SK-N-SH (cell line): Measurements from ENCODE around the gene PCNX1. TPM values are rescaled to one million over a fixed set of nuclear protein-coding genes. Genes with fewer than 3 reads are reported as not detected.

Experiments
- CTCF ChIA-PET: fragments of 300-600, 350-600 bp; formaldehyde crosslinking; extraction: SDS; loops from one replicate; lab custom pipeline; 2021; lab: Yijun Ruan, JAX
- POLR2A ChIA-PET: fragments of 350-600 bp; sonication (Branson Sonifier 250); formaldehyde crosslinking; extraction: SDS; loops from one replicate; lab custom pipeline; 2020; ENCODE audit warnings: antibody characterized with exemption, inconsistent platforms; lab: Yijun Ruan, JAX
- DNase-seq: peaks from one replicate; pipeline ENCODE4 v3.0.0; 2012
- H2AFZ ChIP-seq: fragments of 200-600 bp; sonication (generic); 2 replicates; pipeline ENCODE4 v1.8.1; 2016; ENCODE audit warnings: antibody characterized with exemption, mild to moderate bottlenecking, low read depth
- H3F3A ChIP-seq: fragments of 200-600 bp; sonication (generic); replicated peaks from 2 replicates; pipeline ENCODE3; 2016; ENCODE audit warnings: antibody characterized with exemption, mild to moderate bottlenecking; ENCODE audit not compliant: insufficient read depth
- H3K27ac ChIP-seq, 2 experiments: fragments of 200-500 bp in 1 of 2; fragments of 200-600 bp in 1 of 2; sonication (Bioruptor generic) in 1 of 2; sonication (generic), shearing (Covaris generic) in 1 of 2; 2 replicates each; pipeline versions ENCODE4 v1.5.1 to v1.6.1; 2014 to 2016; ENCODE audit warnings: low read depth in 2 of 2, inconsistent platforms in 1 of 2, low read length in 1 of 2, mild to moderate bottlenecking in 1 of 2, mixed read lengths in 1 of 2
- H3K27me3 ChIP-seq: fragments of 200-600 bp; sonication (generic), shearing (Covaris generic); 2 replicates; pipeline ENCODE4 v1.6.1; 2016; ENCODE audit warnings: mixed run types; ENCODE audit not compliant: insufficient read depth
- H3K36me3 ChIP-seq, 2 experiments: fragments of 200-500 bp in 1 of 2; fragments of 200-600 bp in 1 of 2; sonication (Bioruptor generic) in 1 of 2; sonication (generic) in 1 of 2; replicated peaks in 1 of 2; 2 replicates each; pipeline versions ENCODE3 to v1.5.1; 2014 to 2016; ENCODE audit warnings: low read length in 1 of 2, mild to moderate bottlenecking in 1 of 2; ENCODE audit not compliant: insufficient read depth in 2 of 2, control insufficient read depth in 1 of 2
- H3K4me1 ChIP-seq, 2 experiments: fragments of 200-500 bp in 1 of 2; fragments of 200-600 bp in 1 of 2; sonication (Bioruptor generic) in 1 of 2; sonication (generic), shearing (Covaris generic) in 1 of 2; 2 replicates each; pipeline versions ENCODE4 v1.5.1 to v1.6.1; 2014 to 2016; ENCODE audit warnings: low read depth in 1 of 2, low read length in 1 of 2, mixed run types in 1 of 2; ENCODE audit not compliant: insufficient read depth in 2 of 2, control insufficient read depth in 1 of 2
- H3K4me2 ChIP-seq: fragments of 200-600 bp; sonication (generic), shearing (Covaris generic); 2 replicates; pipeline ENCODE4 v1.6.1; 2017; ENCODE audit warnings: mixed run types
- H3K4me3 ChIP-seq, 2 experiments: fragments of 200-500 bp in 1 of 2; fragments of 200-600 bp in 1 of 2; sonication (Bioruptor generic) in 1 of 2; sonication (generic), shearing (Covaris generic) in 1 of 2; 2 replicates each; pipeline versions ENCODE4 v1.5.1 to v1.8.1; 2014 to 2016; ENCODE audit warnings: low read depth in 2 of 2, inconsistent platforms in 1 of 2, low read length in 1 of 2, mild to moderate bottlenecking in 1 of 2, mixed read lengths in 1 of 2, moderate library complexity in 1 of 2
- H3K79me2 ChIP-seq: fragments of 200-600 bp; sonication (generic); 2 replicates; pipeline ENCODE4 v1.8.1; 2017; ENCODE audit warnings: mild to moderate bottlenecking; ENCODE audit not compliant: insufficient read depth
- H3K9ac ChIP-seq: fragments of 200-600 bp; sonication (generic); 2 replicates; pipeline ENCODE4 v1.6.1; 2017; ENCODE audit warnings: mixed run types
- H3K9me2 ChIP-seq: fragments of 200-600 bp; sonication (generic); 2 replicates; pipeline ENCODE4 v1.6.1; 2017; ENCODE audit warnings: mixed run types
- H3K9me3 ChIP-seq: fragments of 200-600 bp; sonication (generic); 2 replicates; pipeline ENCODE4 v1.6.1; 2017; ENCODE audit warnings: mixed run types, mild to moderate bottlenecking, moderate library complexity
- H4K20me1 ChIP-seq: fragments of 200-600 bp; sonication (generic); 2 replicates; pipeline ENCODE4 v1.6.1; 2017; ENCODE audit warnings: mild to moderate bottlenecking, mixed run types; ENCODE audit not compliant: insufficient read depth
- CHD2 ChIP-seq: fragments of 150-350 bp; IDR thresholded peaks from 2 replicates; pipeline ENCODE4 v1.6.1; 2018; ENCODE audit warnings: low read length; ENCODE audit not compliant: partially characterized antibody
- CTCF ChIP-seq: fragments of 200-600 bp; sonication (generic); IDR thresholded peaks from 2 replicates; pipeline ENCODE4 v1.6.1; 2017; ENCODE audit warnings: antibody characterized with exemption, mild to moderate bottlenecking, moderate library complexity
- ELF1 ChIP-seq: IDR thresholded peaks from 2 replicates; pipeline ENCODE4 v1.4.0; 2012
- EP300 ChIP-seq, 2 experiments: IDR thresholded peaks; 2 replicates each; pipeline versions ENCODE4 v1.4.0 to v1.6.1; 2012; ENCODE audit warnings: borderline replicate concordance in 1 of 2, low read depth in 1 of 2, low read length in 1 of 2
- FOSL2 ChIP-seq: IDR thresholded peaks from 2 replicates; pipeline ENCODE4 v1.4.0; 2012; ENCODE audit warnings: low read depth, mild to moderate bottlenecking, moderate library complexity, borderline replicate concordance
- FOXJ3 ChIP-seq: sonication (generic); formaldehyde crosslinking; IDR thresholded peaks from 2 replicates; pipeline ENCODE4 v1.5.1; 2020; ENCODE audit warnings: mild to moderate bottlenecking, missing genetic modification reagents
- IRF3 ChIP-seq: fragments of 150-350 bp; IDR thresholded peaks from 2 replicates; pipeline ENCODE4 v1.6.1; 2016; ENCODE audit warnings: mild to moderate bottlenecking, low read depth, low read length
- MEF2A ChIP-seq: IDR thresholded peaks from 2 replicates; pipeline ENCODE4 v1.4.0; 2012; ENCODE audit warnings: low read depth, borderline replicate concordance
- MXI1 ChIP-seq: IDR thresholded peaks from 2 replicates; pipeline ENCODE4 v1.6.1; 2012; ENCODE audit warnings: mild to moderate bottlenecking, low read depth, low read length, improper control_type of control experiment
- NFIC ChIP-seq: IDR thresholded peaks from 2 replicates; pipeline ENCODE4 v1.4.0; 2012; ENCODE audit warnings: borderline replicate concordance
- NRF1 ChIP-seq: IDR thresholded peaks from 2 replicates; pipeline ENCODE4 v1.6.1; 2012; ENCODE audit warnings: low read depth, mild to moderate bottlenecking, low read length
- PBX3 ChIP-seq: IDR thresholded peaks from 2 replicates; pipeline ENCODE4; 2012
- POLR2AphosphoS5 ChIP-seq: IDR thresholded peaks from 2 replicates; pipeline ENCODE4 v1.6.1; 2012; ENCODE audit warnings: low read depth, low read length
- RFX5 ChIP-seq: IDR thresholded peaks from 2 replicates; pipeline ENCODE4 v1.6.1; 2012; ENCODE audit warnings: mild to moderate bottlenecking, improper control_type of control experiment, low read length
- TAF1 ChIP-seq: IDR thresholded peaks from 2 replicates; pipeline ENCODE4 v1.6.1; 2012; ENCODE audit warnings: low read depth, mild to moderate bottlenecking, low read length, moderate library complexity, borderline replicate concordance
- TCF12 ChIP-seq: IDR thresholded peaks from 2 replicates; pipeline ENCODE4 v1.4.0; 2012
- USF1 ChIP-seq: IDR thresholded peaks from 2 replicates; pipeline ENCODE4 v1.4.0; 2012; ENCODE audit warnings: low read depth, borderline replicate concordance
- USF2 ChIP-seq: fragments of 150-350 bp; IDR thresholded peaks from 2 replicates; pipeline ENCODE4 v1.6.1; 2017; ENCODE audit warnings: antibody characterized with exemption, low read length, low read depth, borderline replicate concordance
- YY1 ChIP-seq: IDR thresholded peaks from 2 replicates; pipeline ENCODE4 v1.4.0; 2012; ENCODE audit warnings: low read depth, mild to moderate bottlenecking
- ZBTB33 ChIP-seq: IDR thresholded peaks from 2 replicates; pipeline ENCODE4 v1.4.0; 2012; ENCODE audit warnings: low read depth, borderline replicate concordance
- WGBS: methylation state at CpG from one replicate; pipeline ENCODE4 v1.1.6; 2017; ENCODE audit warnings: low lambda C conversion rate; 5-methylcytosine and 5-hydroxymethylcytosine counted together
- polyA plus RNA-seq, 3 experiments: library from polyadenylated mRNA; depleted of rRNA; stranded (reverse); fragments of >200 nt; gene quantifications; 2 replicates each; pipeline ENCODE4 v1.2.3, GENCODE V29; 2012

PCNX1 gene
- polyA plus RNA-seq, 1 of the 3 experiments (the other 2 are of a cell fraction): 9.4 TPM

GRCh38 chr14:71135496-71135895 is 228.2 kb downstream of the PCNX1 start:
- Histone ChIP-seq H3K36me3 (no peaks in the 10 kb centered on the region), H3K9me3 (no peaks in the 10 kb centered on the region), H3K4me1 (peaks cover 4 to 8% of the 10 kb centered on the region in 2 experiments; a peak in 2 of 4 replicates), H3K79me2 (no peaks in the 10 kb centered on the region), H3K9me2 (no peaks in the 10 kb centered on the region), H3K4me3 (no peak overlapping the region), H2AFZ (no peak overlapping the region), H3K9ac (no peak overlapping the region), H3F3A (peaks cover 6% of the 10 kb centered on the region), H3K4me2 (no peak overlapping the region), H3K27me3 (no peaks in the 10 kb centered on the region), H3K27ac (no peak overlapping the region), H4K20me1 (no peaks in the 10 kb centered on the region)
- ChIA-PET POLR2A (no interaction called here), CTCF (interaction anchor here (1.2 to 15.9 kb wide), 5 partner anchors 31 to 720 kb away, joined by 3 to 198 read pairs (median 4); no protein-coding TSS in a partner anchor)
- TF ChIP-seq EP300 (IDR thresholded peaks at IDR 0.05; ENCODE audit: borderline replicate concordance in 1 of 2, low read depth in 1 of 2, low read length in 1 of 2) (no peak), POLR2AphosphoS5 (no peak), TCF12 (no peak), FOXJ3 (CRISPR knock-in tag) (no peak), MEF2A (no peak), FOSL2 (no peak), ELF1 (no peak), TAF1 (no peak)
- 91% methylated on average over 2 of the region's 2 CpGs for WGBS
- DNase-seq: no peak

GRCh38 chr14:71135911-71136310 is 228.7 kb downstream of the PCNX1 start:
- Histone ChIP-seq H3K9ac (no peak overlapping the region), H2AFZ (no peak overlapping the region), H3K27me3 (no peaks in the 10 kb centered on the region), H3K9me3 (no peaks in the 10 kb centered on the region), H3K36me3 (no peaks in the 10 kb centered on the region), H3K79me2 (no peaks in the 10 kb centered on the region), H3K9me2 (no peaks in the 10 kb centered on the region), H3K4me1 (peaks cover 4 to 7% of the 10 kb centered on the region in 2 experiments; a peak in 2 of 4 replicates), H3K4me2 (no peak overlapping the region), H4K20me1 (no peaks in the 10 kb centered on the region), H3F3A (peaks cover 5% of the 10 kb centered on the region), H3K27ac (no peak overlapping the region), H3K4me3 (no peak overlapping the region)
- WGBS: 74% methylated on average over 4 of the region's 4 CpGs
- POLR2A ChIA-PET: no interaction called here
- CTCF ChIA-PET: interaction anchor here (1.2 to 15.9 kb wide), 5 partner anchors 30 to 719 kb away, joined by 3 to 198 read pairs (median 4); no protein-coding TSS in a partner anchor
- DNase-seq: no peak
- TF ChIP-seq TCF12: no peak
- no peak for TF ChIP-seq IRF3
- TF ChIP-seq RFX5: no peak
- no peak for TF ChIP-seq USF1
- TF ChIP-seq FOXJ3 (CRISPR knock-in tag): no peak
- TF ChIP-seq MEF2A: no peak
- no peak for TF ChIP-seq PBX3
- no peak for TF ChIP-seq NRF1
- no peak for TF ChIP-seq ZBTB33
- no peak for TF ChIP-seq ELF1
- no peak for TF ChIP-seq EP300 (IDR thresholded peaks at IDR 0.05; ENCODE audit: borderline replicate concordance in 1 of 2, low read depth in 1 of 2, low read length in 1 of 2)
- no peak for TF ChIP-seq USF2
- TF ChIP-seq CTCF: no peak
- TF ChIP-seq MXI1: no peak
- TF ChIP-seq NFIC: no peak
- TF ChIP-seq YY1: no peak
- no peak for TF ChIP-seq TAF1
- TF ChIP-seq CHD2: no peak
- no peak for TF ChIP-seq FOSL2
